GM18508 (cell line): ENCODE data around the gene COL8A1.

Source experiments
- ATAC-seq: cut with Tn5 transposase; IDR thresholded peaks from one replicate; pipeline ENCODE4 v1.9.1; 2021; ENCODE audit warnings: moderate number of reproducible peaks; ENCODE audit not compliant: insufficient read depth, unreplicated experiment

COL8A1 gene

DNA sequence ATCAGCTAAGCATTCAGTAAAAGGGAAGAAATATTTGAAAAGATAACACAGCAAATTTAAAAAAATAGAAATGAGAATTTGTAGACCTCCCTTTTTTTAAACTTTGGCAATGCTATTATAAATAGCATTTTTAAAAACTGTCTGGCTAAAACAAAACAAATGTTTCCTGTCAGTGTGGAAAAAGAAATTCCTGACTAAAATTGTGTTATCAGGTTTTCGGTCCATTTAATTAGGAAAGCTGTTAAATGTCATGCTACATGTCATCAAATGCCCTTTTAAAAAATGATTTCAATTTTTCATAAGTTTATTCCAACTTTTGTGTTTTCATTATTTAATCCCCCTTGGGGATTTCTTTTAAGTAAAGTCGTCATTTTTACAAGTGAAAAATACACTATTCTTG, 29.6 kb downstream of the COL8A1 start:
- no peak for ATAC-seq

GRCh38 chr3:99669879-99670555, 31.6 kb downstream of the COL8A1 start:
- no peak for ATAC-seq

DNA sequence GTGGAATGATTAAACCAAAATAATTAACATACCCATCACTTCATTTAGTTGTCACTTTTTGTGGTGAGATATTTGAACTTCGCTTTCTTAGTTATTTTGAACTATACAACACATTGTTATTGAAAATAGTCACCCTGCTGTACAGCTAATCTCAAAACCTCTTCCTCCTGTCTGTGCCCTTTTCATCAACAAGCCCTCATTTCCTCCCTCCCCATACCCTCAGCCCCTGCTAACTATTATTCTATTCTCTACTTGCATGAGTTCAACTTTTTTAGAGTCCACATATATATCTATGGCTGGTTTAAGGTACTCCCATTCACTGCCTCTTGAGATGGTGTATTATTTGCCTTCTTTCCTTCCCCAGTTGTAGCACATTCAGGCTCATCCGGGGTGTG, 32.2 kb downstream of the COL8A1 start:
- ATAC-seq, result no peak

- no peak for ATAC-seq
Measured at GRCh38 chr3:99674086-99674789, 35.8 kb downstream of the COL8A1 start.

- ATAC-seq, result no peak
Measured at GRCh38 chr3:99678023-99678422, 39.6 kb downstream of the COL8A1 start.

- no peak for ATAC-seq
Measured at GRCh38 chr3:99678896-99679295, 40.5 kb downstream of the COL8A1 start.

- no peak for ATAC-seq
Measured at GRCh38 chr3:99681512-99681911, 43.1 kb downstream of the COL8A1 start.

GRCh38 chr3:99681976-99682375, 43.6 kb downstream of the COL8A1 start:
- ATAC-seq, result no peak

DNA sequence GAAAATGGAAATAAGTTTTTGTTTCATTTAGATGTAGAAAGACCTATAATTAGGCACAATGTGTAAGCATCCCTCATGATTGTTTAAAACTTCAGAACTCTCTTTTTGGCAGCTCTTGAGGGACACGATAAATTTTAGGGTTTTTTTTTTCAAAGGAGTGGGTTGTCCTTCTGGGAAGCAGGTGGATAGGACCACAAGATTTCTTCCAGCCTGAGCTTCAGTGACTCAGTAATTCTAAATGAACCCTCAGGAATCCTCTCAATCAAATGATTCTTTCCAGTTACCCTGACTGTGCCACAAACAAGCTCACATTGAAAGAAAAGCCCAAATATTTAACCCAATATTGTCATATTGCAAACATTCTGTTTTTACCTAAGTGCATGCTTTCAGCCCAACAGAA, 45.1 kb downstream of the COL8A1 start:
- no peak for ATAC-seq

- no peak for ATAC-seq
Measured at GRCh38 chr3:99683876-99684275, 45.5 kb downstream of the COL8A1 start.

GRCh38 chr3:99684644-99685043, 46.2 kb downstream of the COL8A1 start:
- ATAC-seq, result no peak

DNA sequence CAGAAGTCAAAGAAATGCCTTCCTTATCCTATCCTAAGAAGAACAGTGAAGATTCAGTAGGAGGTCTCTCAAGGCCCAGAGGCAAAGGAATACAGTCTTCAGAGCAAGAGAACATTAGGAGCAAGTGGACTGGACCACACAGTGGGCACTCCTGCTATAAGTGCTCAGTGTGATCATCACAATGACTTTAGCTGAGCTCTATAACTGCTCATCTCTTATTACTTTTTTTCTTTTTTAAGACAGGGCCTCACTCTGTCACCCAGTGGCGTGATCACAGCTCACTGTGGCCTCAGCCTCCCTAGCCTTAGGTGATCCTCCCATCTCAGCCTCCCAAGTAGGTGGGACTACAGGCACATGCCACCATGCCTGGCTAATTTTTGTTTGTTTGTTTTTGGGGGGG, 48.1 kb downstream of the COL8A1 start:
- ATAC-seq, result no peak

GRCh38 chr3:99686955-99687612, 48.7 kb downstream of the COL8A1 start:
- ATAC-seq, result no peak

DNA sequence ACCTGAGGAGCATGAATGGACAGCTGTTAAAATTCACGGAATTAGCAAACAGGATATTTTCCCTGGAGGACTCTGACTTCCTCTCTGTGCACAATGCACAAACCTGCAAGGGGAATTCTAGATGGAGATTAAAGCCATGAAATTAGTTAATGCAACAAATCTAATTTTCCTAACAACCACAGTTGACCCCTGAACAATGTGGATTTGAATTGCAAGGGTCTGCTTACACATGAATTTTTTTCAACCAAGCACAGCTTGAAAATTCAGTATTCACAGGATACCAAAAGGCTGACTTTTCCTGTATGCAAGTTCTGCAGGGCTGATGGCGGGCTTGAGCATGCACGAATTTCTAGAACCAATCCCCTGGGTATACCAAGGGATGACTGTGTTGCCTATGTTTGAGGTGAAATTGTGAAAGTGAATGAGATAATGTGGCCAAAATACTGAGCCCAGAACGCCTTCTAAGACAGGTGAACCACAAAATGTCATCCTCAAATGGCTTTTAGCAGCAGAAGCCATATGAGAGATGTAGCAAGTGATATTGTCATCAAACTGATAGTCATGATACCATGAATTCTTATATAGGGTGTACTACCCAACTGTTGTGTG, 52.5 kb downstream of the COL8A1 start:
- no peak for ATAC-seq

DNA sequence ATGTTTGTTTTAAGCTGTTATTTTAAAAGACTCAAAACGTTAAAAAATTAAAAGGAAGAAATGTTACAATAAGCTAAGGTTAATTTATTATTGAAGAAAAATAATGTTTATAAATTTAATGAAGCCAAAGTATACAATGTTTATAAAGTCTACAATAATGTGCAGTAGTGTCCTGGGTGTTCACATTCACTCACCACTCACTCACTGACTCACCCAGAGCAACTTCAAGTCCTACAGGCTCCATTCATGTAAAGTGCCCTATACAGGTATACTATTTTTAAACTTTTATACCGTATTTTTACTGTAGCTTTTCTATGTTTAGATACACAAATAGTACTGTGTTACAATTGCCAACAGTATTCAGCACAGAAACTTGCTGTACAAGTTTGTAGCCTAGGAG, 55.2 kb downstream of the COL8A1 start:
- ATAC-seq, result no peak

GRCh38 chr3:99696497-99696896, 58.1 kb downstream of the COL8A1 start:
- no peak for ATAC-seq

GRCh38 chr3:99697250-99697649, 58.9 kb downstream of the COL8A1 start:
- ATAC-seq, result no peak

DNA sequence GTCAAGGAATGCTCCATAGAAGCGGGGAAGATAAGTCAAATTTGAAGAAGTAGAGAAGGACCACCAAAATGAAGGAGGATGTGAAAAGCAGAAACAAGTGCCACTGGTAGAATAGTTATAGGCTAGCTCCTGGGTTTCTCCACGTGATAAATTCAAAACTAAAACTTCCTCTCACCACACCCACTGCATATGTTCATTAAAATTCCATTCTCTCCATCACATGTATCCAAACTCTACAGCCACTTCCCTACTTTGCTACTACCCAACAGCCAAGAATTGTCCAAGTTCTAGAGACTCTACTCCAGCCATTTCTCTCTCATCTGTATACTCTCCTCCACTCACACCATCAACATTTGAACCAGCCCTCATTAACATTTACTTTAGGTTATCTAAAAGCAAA, 60.5 kb downstream of the COL8A1 start:
- no peak for ATAC-seq

DNA sequence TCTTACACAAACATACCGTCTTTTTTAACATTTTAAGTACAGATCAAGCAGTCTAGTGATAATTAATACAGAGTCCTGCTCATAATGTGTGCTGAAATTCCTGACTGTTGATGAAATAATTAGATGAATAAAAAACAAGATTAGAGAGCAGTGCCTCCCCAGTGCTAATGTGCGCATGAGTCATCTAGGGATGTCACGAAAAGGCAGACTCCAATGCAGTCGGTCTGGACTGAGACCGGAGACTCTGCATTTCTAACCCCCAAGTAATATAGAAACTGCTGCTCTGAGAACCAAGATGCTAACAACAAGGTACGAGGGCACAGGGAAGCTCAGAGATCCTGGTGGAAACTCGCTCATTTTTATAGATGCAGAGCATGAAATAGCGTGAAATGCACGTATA, 61.4 kb downstream of the COL8A1 start:
- no peak for ATAC-seq

DNA sequence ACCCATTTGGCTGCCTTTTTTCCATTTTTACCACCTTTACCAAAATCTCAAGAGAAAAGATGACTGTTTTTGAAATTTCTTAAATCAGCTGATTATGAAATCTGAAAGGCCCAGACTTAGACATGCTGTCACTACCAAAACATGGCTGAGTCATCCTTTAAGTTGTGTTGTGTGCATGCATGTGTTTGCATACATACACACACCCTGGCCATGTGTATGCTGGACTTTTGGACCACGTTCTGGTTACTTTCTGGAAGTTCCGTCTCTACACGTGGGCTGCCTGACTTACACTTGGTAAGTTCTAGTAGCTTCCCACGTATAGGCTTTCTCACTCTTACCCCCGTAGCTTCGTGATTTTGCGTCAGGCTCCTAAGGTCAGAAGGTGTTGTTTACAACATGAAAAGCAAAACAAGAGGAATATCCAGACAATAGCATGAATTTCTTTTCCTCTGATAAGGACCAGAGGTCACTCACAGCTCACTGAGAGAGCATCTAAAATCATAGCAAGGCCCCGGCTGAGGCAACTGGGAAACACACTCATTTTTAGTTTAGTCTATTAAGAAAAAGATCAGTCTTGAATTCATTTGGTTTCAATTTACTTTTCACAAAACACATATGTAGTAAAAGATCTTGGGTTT, 62.4 kb downstream of the COL8A1 start:
- ATAC-seq, result no peak
